SK-N-MC (cell line): ENCODE measurements around the gene YBX2.

Experiments used
- EZH2 ChIP-seq: fragments of 200-600 bp; sonication (generic); IDR thresholded peaks from one replicate; pipeline ENCODE4 v1.6.1; 2017; ENCODE audit warnings: antibody characterized with exemption
- FOXP2 ChIP-seq: optimal IDR thresholded peaks from 2 replicates; pipeline ENCODE3; 2011; ENCODE audit warnings: mild to moderate bottlenecking, moderate library complexity; ENCODE audit not compliant: insufficient read depth; ENCODE audit errors: extremely low read length, control extremely low read depth
- POLR2AphosphoS5 ChIP-seq: IDR thresholded peaks from 2 replicates; pipeline ENCODE4 v1.6.1; 2012; ENCODE audit warnings: mild to moderate bottlenecking, low read depth, low read length, borderline replicate concordance

- TF ChIP-seq POLR2AphosphoS5 (no peak), EZH2 (no peak), FOXP2 (no peak)
Measured at GRCh38 chr17:7262935-7263800, 31.3 kb downstream of the YBX2 start.
